ENCODE measurements around the gene MACF1. TPM values are rescaled to one million over a fixed set of nuclear protein-coding genes. Genes with fewer than 3 reads are reported as not detected.

Gene MACF1
- total RNA-seq, result 495 and 592 TPM in 2 replicates

GRCh38 chr1:39204441-39205081, at the start of gene MACF1:
Gene MACF1 (plus strand): TSS chr1:39204695. CDS start chr1:39205023, 328 bp downstream.

GRCh38 chr1:39491146-39491921, 286.8 kb downstream of the MACF1 start, which contains the start of gene BMP8A:
Gene BMP8A (plus strand): TSS chr1:39491636. CDS start chr1:39491992, 356 bp downstream.

Other genes with a start within 250 kb of the MACF1 start
- gene AKIRIN1, start 213.4 kb upstream of the MACF1 start, total RNA-seq, result 35.4 and 39.1 TPM in 2 replicates
- 633 and 957 TPM in 2 replicates for gene NDUFS5, start 178.3 kb upstream of the MACF1 start, total RNA-seq

Measured in endothelial cell of coronary artery (primary cell).